SK-N-SH (cell line): ENCODE measurements around the gene CPT1B. TPM values are rescaled to one million over a fixed set of nuclear protein-coding genes. Genes with fewer than 3 reads are reported as not detected.

ENCODE experiments used
- CTCF ChIA-PET: fragments of 300-600, 350-600 bp; formaldehyde crosslinking; extraction: SDS; loops from one replicate; lab custom pipeline; 2021; lab: Yijun Ruan, JAX
- POLR2A ChIA-PET: fragments of 350-600 bp; sonication (Branson Sonifier 250); formaldehyde crosslinking; extraction: SDS; loops from one replicate; lab custom pipeline; 2020; ENCODE audit warnings: antibody characterized with exemption, inconsistent platforms; lab: Yijun Ruan, JAX
- DNase-seq: peaks from one replicate; pipeline ENCODE4 v3.0.0; 2012
- H2AFZ ChIP-seq: fragments of 200-600 bp; sonication (generic); 2 replicates; pipeline ENCODE4 v1.8.1; 2016; ENCODE audit warnings: antibody characterized with exemption, mild to moderate bottlenecking, low read depth
- H3F3A ChIP-seq: fragments of 200-600 bp; sonication (generic); replicated peaks from 2 replicates; pipeline ENCODE3; 2016; ENCODE audit warnings: antibody characterized with exemption, mild to moderate bottlenecking; ENCODE audit not compliant: insufficient read depth
- H3K27ac ChIP-seq, 2 experiments: fragments of 200-500 bp in 1 of 2; fragments of 200-600 bp in 1 of 2; sonication (Bioruptor generic) in 1 of 2; sonication (generic), shearing (Covaris generic) in 1 of 2; 2 replicates each; pipeline versions ENCODE4 v1.5.1 to v1.6.1; 2014 to 2016; ENCODE audit warnings: low read depth in 2 of 2, inconsistent platforms in 1 of 2, low read length in 1 of 2, mild to moderate bottlenecking in 1 of 2, mixed read lengths in 1 of 2
- H3K27me3 ChIP-seq: fragments of 200-600 bp; sonication (generic), shearing (Covaris generic); 2 replicates; pipeline ENCODE4 v1.6.1; 2016; ENCODE audit warnings: mixed run types; ENCODE audit not compliant: insufficient read depth
- H3K36me3 ChIP-seq, 2 experiments: fragments of 200-500 bp in 1 of 2; fragments of 200-600 bp in 1 of 2; sonication (Bioruptor generic) in 1 of 2; sonication (generic) in 1 of 2; replicated peaks in 1 of 2; 2 replicates each; pipeline versions ENCODE3 to v1.5.1; 2014 to 2016; ENCODE audit warnings: low read length in 1 of 2, mild to moderate bottlenecking in 1 of 2; ENCODE audit not compliant: insufficient read depth in 2 of 2, control insufficient read depth in 1 of 2
- H3K4me1 ChIP-seq, 2 experiments: fragments of 200-500 bp in 1 of 2; fragments of 200-600 bp in 1 of 2; sonication (Bioruptor generic) in 1 of 2; sonication (generic), shearing (Covaris generic) in 1 of 2; 2 replicates each; pipeline versions ENCODE4 v1.5.1 to v1.6.1; 2014 to 2016; ENCODE audit warnings: low read depth in 1 of 2, low read length in 1 of 2, mixed run types in 1 of 2; ENCODE audit not compliant: insufficient read depth in 2 of 2, control insufficient read depth in 1 of 2
- H3K4me2 ChIP-seq: fragments of 200-600 bp; sonication (generic), shearing (Covaris generic); 2 replicates; pipeline ENCODE4 v1.6.1; 2017; ENCODE audit warnings: mixed run types
- H3K4me3 ChIP-seq, 2 experiments: fragments of 200-500 bp in 1 of 2; fragments of 200-600 bp in 1 of 2; sonication (Bioruptor generic) in 1 of 2; sonication (generic), shearing (Covaris generic) in 1 of 2; 2 replicates each; pipeline versions ENCODE4 v1.5.1 to v1.8.1; 2014 to 2016; ENCODE audit warnings: low read depth in 2 of 2, inconsistent platforms in 1 of 2, low read length in 1 of 2, mild to moderate bottlenecking in 1 of 2, mixed read lengths in 1 of 2, moderate library complexity in 1 of 2
- H3K79me2 ChIP-seq: fragments of 200-600 bp; sonication (generic); 2 replicates; pipeline ENCODE4 v1.8.1; 2017; ENCODE audit warnings: mild to moderate bottlenecking; ENCODE audit not compliant: insufficient read depth
- H3K9ac ChIP-seq: fragments of 200-600 bp; sonication (generic); 2 replicates; pipeline ENCODE4 v1.6.1; 2017; ENCODE audit warnings: mixed run types
- H3K9me2 ChIP-seq: fragments of 200-600 bp; sonication (generic); 2 replicates; pipeline ENCODE4 v1.6.1; 2017; ENCODE audit warnings: mixed run types
- H3K9me3 ChIP-seq: fragments of 200-600 bp; sonication (generic); 2 replicates; pipeline ENCODE4 v1.6.1; 2017; ENCODE audit warnings: mixed run types, mild to moderate bottlenecking, moderate library complexity
- H4K20me1 ChIP-seq: fragments of 200-600 bp; sonication (generic); 2 replicates; pipeline ENCODE4 v1.6.1; 2017; ENCODE audit warnings: mild to moderate bottlenecking, mixed run types; ENCODE audit not compliant: insufficient read depth
- FOSL2 ChIP-seq: IDR thresholded peaks from 2 replicates; pipeline ENCODE4 v1.4.0; 2012; ENCODE audit warnings: low read depth, mild to moderate bottlenecking, moderate library complexity, borderline replicate concordance
- FOXJ3 ChIP-seq: sonication (generic); formaldehyde crosslinking; IDR thresholded peaks from 2 replicates; pipeline ENCODE4 v1.5.1; 2020; ENCODE audit warnings: mild to moderate bottlenecking, missing genetic modification reagents
- GABPA ChIP-seq: IDR thresholded peaks from 2 replicates; pipeline ENCODE4 v1.4.0; 2012; ENCODE audit warnings: low read depth, mild to moderate bottlenecking
- JUND ChIP-seq: IDR thresholded peaks from 2 replicates; pipeline ENCODE4 v1.4.0; 2012
- NFIC ChIP-seq: IDR thresholded peaks from 2 replicates; pipeline ENCODE4 v1.4.0; 2012; ENCODE audit warnings: borderline replicate concordance
- RXRA ChIP-seq: IDR thresholded peaks from 2 replicates; pipeline ENCODE4 v1.4.0; 2012; ENCODE audit warnings: low read depth, mild to moderate bottlenecking, borderline replicate concordance
- TEAD4 ChIP-seq: IDR thresholded peaks from 2 replicates; pipeline ENCODE4 v1.4.0; 2012; ENCODE audit warnings: mild to moderate bottlenecking, borderline replicate concordance; ENCODE audit not compliant: insufficient read depth
- WGBS: methylation state at CpG from one replicate; pipeline ENCODE4 v1.1.6; 2017; ENCODE audit warnings: low lambda C conversion rate; 5-methylcytosine and 5-hydroxymethylcytosine counted together
- polyA plus RNA-seq, 3 experiments: library from polyadenylated mRNA; depleted of rRNA; stranded (reverse); fragments of >200 nt; gene quantifications; 2 replicates each; pipeline ENCODE4 v1.2.3, GENCODE V29; 2012
- TF ChIP-seq, protein P1 (sequence below): IDR thresholded peaks from 2 replicates; pipeline ENCODE4 v1.6.1; 2012; ENCODE audit warnings: mild to moderate bottlenecking, low read depth, low read length, moderate library complexity
- TF ChIP-seq, protein P2 (sequence below): fragments of 150-350 bp; IDR thresholded peaks from 2 replicates; pipeline ENCODE4 v1.6.1; 2017; ENCODE audit warnings: antibody characterized with exemption, low read length, low read depth, borderline replicate concordance
- TF ChIP-seq, protein P3 (sequence below): fragments of 200-600 bp; sonication (generic); IDR thresholded peaks from 2 replicates; pipeline ENCODE4 v1.6.1; 2017; ENCODE audit warnings: antibody characterized with exemption, mild to moderate bottlenecking, moderate library complexity
- TF ChIP-seq, protein P4 (sequence below): IDR thresholded peaks from 2 replicates; pipeline ENCODE4; 2012

The CPT1B gene
- polyA plus RNA-seq, 1 of the 3 experiments (the other 2 are of a cell fraction), result 33.2 TPM

DNA sequence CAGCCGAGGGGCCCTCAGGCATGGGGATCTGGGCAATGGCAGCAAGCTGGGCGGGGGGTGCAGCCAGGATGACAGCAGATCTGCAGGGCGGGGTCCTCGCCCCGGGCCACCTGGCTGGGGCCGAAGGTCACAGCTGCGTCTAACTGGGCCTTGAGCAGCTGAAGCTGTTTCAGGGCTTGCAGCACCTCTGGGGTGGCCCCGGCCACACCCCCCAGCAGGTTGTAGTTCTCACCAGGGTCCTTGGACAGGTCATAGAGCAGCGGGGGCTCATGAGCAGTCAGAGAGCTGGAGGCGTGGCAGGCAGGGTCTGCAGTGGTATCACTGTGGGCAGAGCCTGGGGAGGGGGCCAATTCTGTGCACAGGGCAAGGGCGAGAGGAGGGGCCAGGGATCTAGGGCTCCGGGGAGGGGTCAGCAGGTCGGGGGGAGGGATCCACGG lies 46.9 kb upstream of the CPT1B start (continued):
- TF ChIP-seq, protein P1, sequence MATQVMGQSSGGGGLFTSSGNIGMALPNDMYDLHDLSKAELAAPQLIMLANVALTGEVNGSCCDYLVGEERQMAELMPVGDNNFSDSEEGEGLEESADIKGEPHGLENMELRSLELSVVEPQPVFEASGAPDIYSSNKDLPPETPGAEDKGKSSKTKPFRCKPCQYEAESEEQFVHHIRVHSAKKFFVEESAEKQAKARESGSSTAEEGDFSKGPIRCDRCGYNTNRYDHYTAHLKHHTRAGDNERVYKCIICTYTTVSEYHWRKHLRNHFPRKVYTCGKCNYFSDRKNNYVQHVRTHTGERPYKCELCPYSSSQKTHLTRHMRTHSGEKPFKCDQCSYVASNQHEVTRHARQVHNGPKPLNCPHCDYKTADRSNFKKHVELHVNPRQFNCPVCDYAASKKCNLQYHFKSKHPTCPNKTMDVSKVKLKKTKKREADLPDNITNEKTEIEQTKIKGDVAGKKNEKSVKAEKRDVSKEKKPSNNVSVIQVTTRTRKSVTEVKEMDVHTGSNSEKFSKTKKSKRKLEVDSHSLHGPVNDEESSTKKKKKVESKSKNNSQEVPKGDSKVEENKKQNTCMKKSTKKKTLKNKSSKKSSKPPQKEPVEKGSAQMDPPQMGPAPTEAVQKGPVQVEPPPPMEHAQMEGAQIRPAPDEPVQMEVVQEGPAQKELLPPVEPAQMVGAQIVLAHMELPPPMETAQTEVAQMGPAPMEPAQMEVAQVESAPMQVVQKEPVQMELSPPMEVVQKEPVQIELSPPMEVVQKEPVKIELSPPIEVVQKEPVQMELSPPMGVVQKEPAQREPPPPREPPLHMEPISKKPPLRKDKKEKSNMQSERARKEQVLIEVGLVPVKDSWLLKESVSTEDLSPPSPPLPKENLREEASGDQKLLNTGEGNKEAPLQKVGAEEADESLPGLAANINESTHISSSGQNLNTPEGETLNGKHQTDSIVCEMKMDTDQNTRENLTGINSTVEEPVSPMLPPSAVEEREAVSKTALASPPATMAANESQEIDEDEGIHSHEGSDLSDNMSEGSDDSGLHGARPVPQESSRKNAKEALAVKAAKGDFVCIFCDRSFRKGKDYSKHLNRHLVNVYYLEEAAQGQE, result no peak
- no peak for TF ChIP-seq NFIC
- no peak for TF ChIP-seq TEAD4
- TF ChIP-seq, all 33 proteins: peak for 0

DNA sequence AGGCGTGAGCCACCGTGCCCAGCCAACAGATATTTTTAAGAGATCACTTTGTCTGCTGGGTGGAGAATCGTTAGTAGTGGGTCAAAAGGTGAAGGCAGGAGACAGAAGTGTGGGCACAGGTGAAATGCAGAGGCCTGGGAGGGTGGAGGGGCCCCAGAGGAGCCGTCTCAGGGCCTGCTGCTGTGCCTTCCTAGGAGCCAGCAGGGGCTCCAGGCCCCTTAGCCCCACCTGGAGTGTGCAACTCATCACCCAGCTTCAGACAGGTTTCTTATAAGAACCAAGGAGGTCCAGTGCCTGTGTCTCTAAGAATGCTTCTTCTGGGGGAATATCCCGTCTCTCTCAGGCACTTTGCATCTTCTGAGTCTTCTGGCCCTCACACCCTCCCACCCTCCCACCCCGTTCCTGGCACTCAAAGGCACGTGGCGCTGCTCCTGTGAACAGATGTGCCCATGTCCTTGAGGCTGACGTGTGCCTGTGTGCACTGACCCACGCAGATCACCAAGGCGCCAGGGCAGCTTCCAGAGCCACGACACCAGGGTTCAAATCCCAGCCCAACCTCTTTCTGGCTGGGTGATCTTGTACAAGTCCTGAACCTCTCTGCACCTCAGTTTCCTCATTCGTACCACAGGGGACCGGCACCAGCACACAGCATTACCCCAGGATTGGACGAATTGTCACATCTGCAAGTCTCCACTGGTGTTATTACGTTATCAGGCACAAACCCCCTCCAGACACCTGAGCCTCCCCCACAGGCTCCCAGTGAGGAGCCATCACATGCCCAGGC lies 46.3 kb upstream of the CPT1B start:
- DNase-seq, result no peak
- Histone ChIP-seq H3K36me3 (peaks cover 0 to 6% of the 10 kb centered on the region in 2 experiments), H3K27ac (no peak overlapping the region), H3K4me1 (peaks cover 0 to 32% of the 10 kb centered on the region in 2 experiments; a peak in 2 of 4 replicates), H3K9ac (no peak overlapping the region), H3K79me2 (peaks cover 7% of the 10 kb centered on the region; the same call in 1 of the 2 replicates), H3F3A (peaks cover 2% of the 10 kb centered on the region), H3K27me3 (no peaks in the 10 kb centered on the region), H2AFZ (no peak overlapping the region), H4K20me1 (no peaks in the 10 kb centered on the region), H3K4me3 (no peak overlapping the region), H3K4me2 (no peak overlapping the region), H3K9me2 (no peaks in the 10 kb centered on the region), H3K9me3 (no peaks in the 10 kb centered on the region)
- TF ChIP-seq JUND (no peak), RXRA (no peak), FOXJ3 (CRISPR knock-in tag) (no peak), FOSL2 (no peak), GABPA (no peak)
- TF ChIP-seq, protein P2, sequence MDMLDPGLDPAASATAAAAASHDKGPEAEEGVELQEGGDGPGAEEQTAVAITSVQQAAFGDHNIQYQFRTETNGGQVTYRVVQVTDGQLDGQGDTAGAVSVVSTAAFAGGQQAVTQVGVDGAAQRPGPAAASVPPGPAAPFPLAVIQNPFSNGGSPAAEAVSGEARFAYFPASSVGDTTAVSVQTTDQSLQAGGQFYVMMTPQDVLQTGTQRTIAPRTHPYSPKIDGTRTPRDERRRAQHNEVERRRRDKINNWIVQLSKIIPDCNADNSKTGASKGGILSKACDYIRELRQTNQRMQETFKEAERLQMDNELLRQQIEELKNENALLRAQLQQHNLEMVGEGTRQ, result no peak
- TF ChIP-seq, protein P3, sequence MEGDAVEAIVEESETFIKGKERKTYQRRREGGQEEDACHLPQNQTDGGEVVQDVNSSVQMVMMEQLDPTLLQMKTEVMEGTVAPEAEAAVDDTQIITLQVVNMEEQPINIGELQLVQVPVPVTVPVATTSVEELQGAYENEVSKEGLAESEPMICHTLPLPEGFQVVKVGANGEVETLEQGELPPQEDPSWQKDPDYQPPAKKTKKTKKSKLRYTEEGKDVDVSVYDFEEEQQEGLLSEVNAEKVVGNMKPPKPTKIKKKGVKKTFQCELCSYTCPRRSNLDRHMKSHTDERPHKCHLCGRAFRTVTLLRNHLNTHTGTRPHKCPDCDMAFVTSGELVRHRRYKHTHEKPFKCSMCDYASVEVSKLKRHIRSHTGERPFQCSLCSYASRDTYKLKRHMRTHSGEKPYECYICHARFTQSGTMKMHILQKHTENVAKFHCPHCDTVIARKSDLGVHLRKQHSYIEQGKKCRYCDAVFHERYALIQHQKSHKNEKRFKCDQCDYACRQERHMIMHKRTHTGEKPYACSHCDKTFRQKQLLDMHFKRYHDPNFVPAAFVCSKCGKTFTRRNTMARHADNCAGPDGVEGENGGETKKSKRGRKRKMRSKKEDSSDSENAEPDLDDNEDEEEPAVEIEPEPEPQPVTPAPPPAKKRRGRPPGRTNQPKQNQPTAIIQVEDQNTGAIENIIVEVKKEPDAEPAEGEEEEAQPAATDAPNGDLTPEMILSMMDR, result no peak
- TF ChIP-seq, protein P1, result no peak
- TF ChIP-seq, protein P4, sequence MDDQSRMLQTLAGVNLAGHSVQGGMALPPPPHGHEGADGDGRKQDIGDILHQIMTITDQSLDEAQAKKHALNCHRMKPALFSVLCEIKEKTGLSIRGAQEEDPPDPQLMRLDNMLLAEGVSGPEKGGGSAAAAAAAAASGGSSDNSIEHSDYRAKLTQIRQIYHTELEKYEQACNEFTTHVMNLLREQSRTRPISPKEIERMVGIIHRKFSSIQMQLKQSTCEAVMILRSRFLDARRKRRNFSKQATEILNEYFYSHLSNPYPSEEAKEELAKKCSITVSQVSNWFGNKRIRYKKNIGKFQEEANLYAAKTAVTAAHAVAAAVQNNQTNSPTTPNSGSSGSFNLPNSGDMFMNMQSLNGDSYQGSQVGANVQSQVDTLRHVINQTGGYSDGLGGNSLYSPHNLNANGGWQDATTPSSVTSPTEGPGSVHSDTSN, result no peak
- WGBS, result 90% methylated on average over 15 of the region's 16 CpGs
- ChIA-PET POLR2A (no interaction called here), CTCF (no interaction called here)
